ENCODE measurements around the gene ANKFY1.

GRCh38 chr17:4310354-4311060, 46.7 kb upstream of the ANKFY1 start:
- no peak for TF ChIP-seq GTF3C2 (IDR thresholded peaks at IDR 0.05; ENCODE audit: borderline replicate concordance, extremely low read depth, insufficient read length)
- no peak for TF ChIP-seq MAFK (IDR thresholded peaks at IDR 0.05; ENCODE audit: low read length)
- no peak for TF ChIP-seq FOS (IDR thresholded peaks at IDR 0.05; ENCODE audit: extremely low read depth, insufficient read length)
- TF ChIP-seq POU5F1 (IDR thresholded peaks at IDR 0.05; ENCODE audit: borderline replicate concordance, low read depth, low read length, partially characterized antibody) = no peak
- no peak for TF ChIP-seq XRCC3 (IDR thresholded peaks at IDR 0.05)
- no peak for TF ChIP-seq POLR2A (conservative IDR thresholded peaks at IDR 0.05)
- TF ChIP-seq DMBX1 (CRISPR knock-in tag; IDR thresholded peaks at IDR 0.05; ENCODE audit: borderline replicate concordance) = no peak
- no peak for TF ChIP-seq SREBF1 (IDR thresholded peaks at IDR 0.05; ENCODE audit: borderline replicate concordance, low read depth, low read length)
- no peak for TF ChIP-seq BRD4 (IDR thresholded peaks at IDR 0.05)
- TF ChIP-seq ZNF232 (CRISPR knock-in tag; IDR thresholded peaks at IDR 0.05) = no peak
- TF ChIP-seq KLF10 (CRISPR knock-in tag; IDR thresholded peaks at IDR 0.05) = no peak
- no peak for TF ChIP-seq RAD21 (CRISPR knock-in tag; conservative IDR thresholded peaks at IDR 0.05 in 1 of 2, IDR thresholded peaks at IDR 0.05 in 1 of 2)
- no peak for TF ChIP-seq CTCF (IDR thresholded peaks at IDR 0.05 in 2 of 3, conservative IDR thresholded peaks at IDR 0.05 in 1 of 3; ENCODE audit: insufficient read depth in 2 of 3, low read depth in 1 of 3, low read length in 3 of 3)
- no peak for TF ChIP-seq TAF1 (IDR thresholded peaks at IDR 0.05; ENCODE audit: control insufficient read depth, extremely low read depth, insufficient read depth, low read length, severe bottlenecking)

Data from K562 (cell line).